Measurements from ENCODE around the gene EDC3. TPM values are rescaled to one million over a fixed set of nuclear protein-coding genes. Genes with fewer than 3 reads are reported as not detected.
"Not testable (repeated sequence)": the region's sequence is repeated elsewhere in the genome, so short reads cannot be mapped to it uniquely, and the experiment has no call there.

Gene EDC3
- 10 to 100 TPM; 12.7 to 22.7 (median 15.2) TPM for total RNA-seq

DNA sequence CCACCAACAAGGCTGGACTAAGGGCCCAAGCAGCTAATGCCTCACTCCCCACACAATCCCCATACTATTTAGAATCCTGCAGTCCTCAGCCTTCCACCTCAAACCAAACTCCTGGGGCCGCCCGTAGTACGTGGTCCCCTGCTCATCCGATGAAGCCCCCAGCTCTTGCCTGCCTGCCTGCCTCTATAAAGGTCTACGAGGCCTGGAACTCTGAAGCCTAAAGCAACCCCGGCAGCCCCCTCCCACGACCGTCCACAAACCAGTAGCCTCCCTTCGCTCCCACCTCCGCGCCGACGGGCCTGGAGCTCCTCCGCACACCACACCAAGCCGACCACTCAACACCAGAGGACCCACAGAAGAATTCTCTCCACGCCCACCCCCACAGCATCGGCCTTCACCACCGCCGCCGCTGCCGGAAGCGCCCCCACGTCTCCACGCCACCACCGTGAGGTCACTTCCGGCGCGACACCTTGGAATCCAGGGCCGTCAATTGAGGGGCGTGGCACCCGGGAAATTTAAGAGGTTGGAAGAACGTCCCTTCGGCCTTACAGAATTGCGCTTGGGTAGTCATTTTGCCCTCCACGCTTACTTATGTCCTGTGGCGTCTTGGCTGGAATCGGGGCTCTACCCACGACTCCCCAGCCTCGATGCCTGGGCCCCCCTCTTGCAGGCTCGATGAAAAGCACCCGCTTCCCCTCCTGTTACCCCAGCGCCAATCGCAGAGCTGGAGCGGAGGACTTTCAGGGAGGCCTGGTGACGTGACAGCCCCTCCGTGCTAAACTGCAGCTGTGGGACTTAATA lies at the start of gene EDC3:
Gene EDC3 (minus strand): TSS at position 428 of the 801 bp plus-strand sequence. CDS start 20,900 bp downstream, outside the sequence.
- DNase-seq (ENCODE audit: low spot score) (peak; percentile 83), ATAC-seq (ENCODE audit: low FRiP score) (peak; percentile 94)
- TF ChIP-seq CTCF (IDR thresholded peaks at IDR 0.05): no peak

DNA sequence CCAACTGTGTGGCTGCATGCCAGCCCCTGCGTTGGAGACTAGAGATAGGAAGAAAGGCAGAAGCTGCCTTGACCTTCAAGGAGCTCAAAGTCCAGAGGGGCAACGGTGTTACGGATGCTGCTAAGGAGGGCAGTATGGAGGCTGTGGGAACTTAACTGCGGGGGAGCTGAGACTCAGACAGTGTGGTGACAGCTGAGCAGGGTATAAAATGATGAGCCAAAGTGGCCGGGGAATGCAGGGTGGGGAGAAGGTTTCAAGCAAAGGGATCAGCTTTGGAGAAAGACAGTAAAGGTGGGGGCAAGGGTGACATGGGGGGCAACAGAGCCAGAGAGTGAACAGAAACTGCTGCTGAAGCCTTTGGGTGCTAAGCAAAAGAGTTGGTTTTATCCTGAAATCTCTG lies 46.6 kb upstream of the EDC3 start:
- ATAC-seq (ENCODE audit: low FRiP score) (no peak), DNase-seq (ENCODE audit: low spot score) (no peak)
- TF ChIP-seq CTCF (IDR thresholded peaks at IDR 0.05): no peak

DNA sequence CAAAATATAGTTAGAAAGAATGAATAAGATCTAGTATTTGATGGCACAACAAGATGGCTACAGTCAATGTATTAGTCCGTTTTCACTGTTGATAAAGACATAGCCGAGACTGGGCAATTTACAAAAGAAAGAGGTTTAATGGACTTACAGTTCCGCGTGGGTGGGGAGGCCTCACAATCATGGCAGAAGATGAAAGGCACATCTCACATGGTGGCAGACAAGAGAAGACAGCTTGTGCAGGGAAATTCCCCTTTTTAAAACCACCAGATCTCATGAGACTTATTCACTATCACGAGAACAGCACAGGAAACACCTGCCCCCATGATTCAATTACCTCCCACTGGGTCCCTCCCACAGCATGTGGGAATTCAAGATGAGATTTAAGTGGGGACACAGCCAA lies 42.4 kb upstream of the EDC3 start:
- not testable (repeated sequence) for ATAC-seq (ENCODE audit: low FRiP score); DNase-seq (ENCODE audit: low spot score)

- no peak for ATAC-seq (ENCODE audit: low FRiP score)
- no peak for DNase-seq (ENCODE audit: low spot score)
- no peak for TF ChIP-seq CTCF (IDR thresholded peaks at IDR 0.05)
Observed at GRCh38 chr15:74735305-74735704, 39.5 kb upstream of the EDC3 start.

GRCh38 chr15:74733269-74733668 lies 37.4 kb upstream of the EDC3 start:
- no peak for TF ChIP-seq CTCF (IDR thresholded peaks at IDR 0.05)
- DNase-seq (ENCODE audit: low spot score) (no peak), ATAC-seq (ENCODE audit: low FRiP score) (no peak)

DNA sequence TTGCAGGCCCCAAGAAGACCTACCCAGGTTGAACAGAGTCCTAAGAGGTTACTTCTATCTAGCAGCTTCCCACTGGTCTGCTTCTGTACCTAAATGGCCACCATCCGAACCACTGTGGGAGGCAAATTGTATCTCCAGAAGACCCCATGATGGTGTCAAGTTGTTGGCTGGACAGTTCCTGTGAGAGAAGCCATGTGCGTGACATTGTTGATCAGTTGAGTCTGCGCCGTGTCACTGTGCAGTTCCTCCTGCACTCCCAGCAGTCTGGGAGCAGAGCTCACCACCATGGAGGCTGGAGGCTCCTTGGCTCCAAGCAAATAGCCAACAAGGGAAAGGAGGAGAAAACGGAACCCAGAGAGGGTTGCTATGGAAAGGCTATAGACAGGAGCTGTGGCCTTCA lies 37.0 kb upstream of the EDC3 start:
- no peak for TF ChIP-seq CTCF (IDR thresholded peaks at IDR 0.05)
- no peak for ATAC-seq (ENCODE audit: low FRiP score)
- DNase-seq (ENCODE audit: low spot score): no peak

GRCh38 chr15:74730619-74731316 lies 34.9 kb upstream of the EDC3 start:
- no peak for TF ChIP-seq CTCF (IDR thresholded peaks at IDR 0.05)
- no peak for ATAC-seq (ENCODE audit: low FRiP score)
- DNase-seq (ENCODE audit: low spot score): no peak

GRCh38 chr15:74729372-74729771 lies 33.5 kb upstream of the EDC3 start:
- not testable (repeated sequence) for ATAC-seq (ENCODE audit: low FRiP score); DNase-seq (ENCODE audit: low spot score)

- DNase-seq (ENCODE audit: low spot score); ATAC-seq (ENCODE audit: low FRiP score): not testable (repeated sequence)
Observed at GRCh38 chr15:74728699-74729098, 32.9 kb upstream of the EDC3 start.
